ENCODE measurements around the gene NMNAT1.
"Not testable (repeated sequence)": the region's sequence is repeated elsewhere in the genome, so short reads cannot be mapped to it uniquely, and the experiment has no call there.

Gene NMNAT1

DNA sequence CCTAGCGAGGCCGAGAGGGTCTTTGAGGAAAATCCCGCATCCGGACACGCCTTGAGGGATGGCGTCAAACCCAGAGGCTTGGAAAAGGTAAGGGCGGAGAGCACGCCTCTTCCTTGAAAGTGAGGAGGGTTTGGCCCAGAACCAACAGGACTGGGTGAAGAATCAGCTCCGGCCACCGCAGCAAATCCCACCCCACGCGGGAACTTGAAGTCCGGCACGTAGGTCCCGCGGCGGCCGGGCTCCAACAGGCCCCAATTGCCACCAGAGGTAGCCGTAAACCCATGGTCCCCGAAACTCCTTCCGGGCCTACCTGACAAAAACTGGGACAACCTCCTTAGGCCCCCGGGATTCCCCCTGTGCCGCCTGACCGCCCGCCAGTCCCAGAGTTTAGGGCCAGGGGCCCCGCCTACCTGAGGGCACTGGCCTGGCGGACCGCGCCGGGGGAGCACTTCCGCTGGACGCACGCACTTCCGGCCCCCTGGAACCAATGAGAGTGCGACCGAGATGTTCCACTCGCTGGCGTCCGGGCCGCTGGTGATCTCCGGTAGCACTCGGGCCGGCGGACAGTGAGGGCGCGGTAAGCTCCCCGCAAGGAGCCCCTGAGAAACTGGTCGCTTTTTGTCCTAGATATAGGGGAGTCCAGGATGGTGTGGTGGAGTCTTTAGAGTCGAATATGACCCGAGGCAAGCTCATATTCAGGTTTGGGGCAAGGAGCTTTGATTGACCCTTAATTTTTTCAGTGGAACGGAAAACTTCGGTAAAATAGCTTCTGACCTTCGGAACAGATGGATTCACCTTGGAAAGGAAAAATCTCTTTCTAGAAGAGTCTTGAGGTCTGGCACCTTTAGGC is at the start of gene NMNAT1, which contains the start of gene LZIC:
NMNAT1 (plus strand) TSS at position 537 of the 850 bp plus-strand sequence. CDS start 28,599 bp downstream, outside the sequence.
LZIC (minus strand) TSS at position 453 of the 850 bp plus-strand sequence. CDS start 6,772 bp downstream, outside the sequence.
- DNase-seq = peak; percentile 54 to 86

DNA sequence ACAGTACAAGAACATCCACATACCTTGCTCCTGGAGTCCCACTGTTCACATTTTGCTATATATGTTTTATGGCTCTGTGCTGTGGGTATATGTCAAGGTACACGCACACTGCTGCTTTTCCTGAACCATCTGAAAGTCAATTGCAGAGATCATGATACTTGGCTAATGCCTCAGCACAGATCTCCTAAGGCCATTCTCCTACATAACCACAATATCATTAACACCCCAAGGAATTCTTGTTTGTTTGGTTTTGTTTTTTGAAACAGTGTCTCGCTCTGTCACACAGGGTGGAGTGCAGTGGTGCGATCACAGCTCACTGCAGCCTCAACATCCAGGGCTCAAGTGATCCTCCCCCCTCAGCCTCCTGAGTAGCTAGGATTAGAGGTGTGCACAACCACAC is 49.2 kb upstream of the NMNAT1 start:
- peak in 1 of 2 experiments; percentile 26 for DNase-seq

- DNase-seq = no peak
Measured at GRCh38 chr1:9900142-9901043, 42.9 kb upstream of the NMNAT1 start.

DNA sequence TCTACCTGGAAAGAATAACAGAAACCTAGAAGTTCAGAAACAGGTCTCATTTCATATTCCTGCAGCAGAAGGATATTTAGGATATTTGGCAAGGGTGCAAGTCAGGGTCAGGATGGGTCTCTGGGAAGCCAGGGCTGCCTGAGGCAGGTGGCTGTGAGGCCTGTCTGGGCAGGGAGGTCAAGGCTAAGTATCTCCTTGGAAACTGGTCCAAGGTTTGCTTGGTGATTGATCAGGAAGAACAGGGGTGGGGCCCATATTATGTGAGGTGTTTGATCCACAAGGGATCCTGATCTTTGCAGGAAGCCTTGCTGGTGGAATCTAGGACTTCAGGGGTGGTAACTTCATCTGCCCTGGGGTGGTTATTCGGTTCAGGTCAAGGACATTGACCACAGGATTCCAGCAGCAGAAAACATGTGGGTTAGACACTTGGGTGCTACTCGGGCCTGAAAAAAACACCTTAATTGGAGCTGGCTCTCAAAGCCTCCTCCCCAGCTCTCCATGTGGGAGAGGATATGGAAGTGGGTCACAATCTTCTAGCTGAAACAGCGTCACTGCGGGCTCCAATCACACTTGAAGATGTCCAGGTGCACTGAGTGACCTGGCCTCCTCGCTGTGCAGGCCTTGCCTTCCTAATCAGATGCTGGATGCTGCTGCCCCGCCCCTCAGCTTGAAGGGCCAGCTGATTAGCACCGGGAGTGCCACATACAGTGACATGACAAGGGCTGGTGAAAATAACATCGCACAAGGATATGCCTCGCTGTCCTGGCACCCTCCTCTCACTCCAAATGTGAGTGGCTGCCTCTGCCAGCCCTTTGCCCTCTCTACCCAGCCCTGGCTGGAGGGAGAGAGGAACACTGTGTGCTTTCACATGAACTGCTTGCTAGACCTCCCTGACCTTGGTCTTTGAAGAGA is 41.9 kb upstream of the NMNAT1 start:
- no peak for DNase-seq

- no peak for DNase-seq
Measured at GRCh38 chr1:9902060-9902452, 41.2 kb upstream of the NMNAT1 start.

- no peak for DNase-seq
Measured at GRCh38 chr1:9903801-9904527, 39.3 kb upstream of the NMNAT1 start.

DNA sequence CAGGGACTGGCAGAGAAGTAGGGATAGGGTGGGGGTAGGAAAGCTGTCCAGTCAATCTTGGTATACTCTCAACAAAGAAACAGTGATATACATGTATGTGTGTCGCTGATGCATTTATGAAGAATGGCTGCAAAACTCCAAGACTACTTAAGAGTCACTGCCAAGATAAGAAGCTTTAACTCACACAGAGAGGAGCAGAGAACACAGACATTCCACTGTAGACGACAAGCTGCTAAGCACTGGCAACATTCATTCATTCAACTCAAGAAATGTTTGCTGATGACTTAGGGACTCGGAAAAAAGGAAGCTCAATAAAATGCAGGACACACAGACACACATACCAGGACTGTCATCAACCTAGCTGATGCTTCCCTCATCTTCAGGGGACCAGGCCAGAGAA is 38.7 kb upstream of the NMNAT1 start:
- DNase-seq = no peak

GRCh38 chr1:9905010-9905409 is 38.3 kb upstream of the NMNAT1 start:
- no peak for DNase-seq

- DNase-seq = no peak
Measured at GRCh38 chr1:9906466-9906865, 36.8 kb upstream of the NMNAT1 start.

GRCh38 chr1:9907441-9907840 is 35.8 kb upstream of the NMNAT1 start:
- DNase-seq = no peak

GRCh38 chr1:9908871-9909233 is 34.4 kb upstream of the NMNAT1 start:
- DNase-seq = no peak

DNA sequence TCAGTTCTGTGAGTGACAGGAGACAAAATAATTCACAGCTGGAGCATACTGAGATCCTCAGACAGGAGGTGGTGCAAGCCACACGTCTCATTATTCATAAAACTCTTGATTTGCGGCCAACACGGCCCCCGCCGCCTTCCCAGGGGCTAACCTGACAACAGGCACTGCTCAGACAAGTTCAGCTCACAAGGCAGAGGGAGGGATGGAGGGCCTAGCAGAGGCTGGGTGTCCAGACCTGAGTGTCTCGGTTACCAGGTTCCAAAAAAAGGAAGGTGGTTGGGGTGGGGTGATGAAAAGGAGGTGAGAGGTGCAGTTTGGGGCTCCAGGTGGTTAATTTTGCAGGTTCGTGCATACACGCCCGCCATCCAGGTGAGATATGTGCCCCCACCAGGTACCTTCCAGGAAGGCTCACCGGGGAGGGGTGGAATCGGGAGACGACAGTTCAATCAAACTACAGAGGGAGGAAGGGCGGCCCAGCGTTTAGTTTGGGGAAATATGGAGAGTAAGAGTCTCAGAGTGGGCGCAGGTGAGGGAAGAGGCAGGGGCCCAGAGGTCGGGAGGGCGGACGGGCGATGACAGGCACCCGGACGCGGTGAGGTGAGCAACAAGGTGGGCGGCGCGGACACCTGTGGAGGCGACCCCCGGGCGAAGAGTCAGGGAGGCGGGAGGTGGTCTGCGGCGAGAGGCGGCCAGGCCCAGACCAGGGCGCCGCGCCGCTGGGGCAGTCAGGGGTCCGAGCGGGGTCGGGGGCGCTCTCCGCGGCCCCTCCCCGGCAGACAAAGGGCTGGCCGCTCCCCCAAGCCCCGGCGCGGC is 33.8 kb upstream of the NMNAT1 start:
- DNase-seq = no peak

DNA sequence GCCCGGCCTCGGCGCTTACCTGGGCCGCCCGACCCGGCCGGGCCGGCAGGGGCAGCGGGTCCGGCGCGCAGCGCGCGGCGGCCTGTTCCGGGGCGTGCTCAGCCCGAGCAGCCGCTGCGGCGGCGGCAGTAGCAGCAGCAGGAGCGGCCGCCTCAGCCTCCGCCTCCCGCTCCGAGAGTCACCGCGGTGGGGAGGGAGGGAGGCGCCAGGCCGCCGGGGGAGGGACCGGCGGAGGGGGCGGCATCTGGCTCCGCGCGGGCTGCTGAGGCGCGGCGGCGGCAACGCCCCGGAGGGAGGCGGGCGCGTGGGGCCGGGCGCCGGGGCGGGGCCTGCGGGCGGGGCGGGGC is 33.2 kb upstream of the NMNAT1 start, which contains the start of gene CTNNBIP1:
CTNNBIP1 (minus strand) TSS at position 194 of the 347 bp plus-strand sequence. CDS start 38,205 bp downstream, outside the sequence.
- no peak for DNase-seq

- peak; percentile 83 to 93 for DNase-seq
Measured at GRCh38 chr1:9910423-9911178, 32.7 kb upstream of the NMNAT1 start.

- DNase-seq = no peak
Measured at GRCh38 chr1:9912264-9912936, 30.9 kb upstream of the NMNAT1 start.

DNA sequence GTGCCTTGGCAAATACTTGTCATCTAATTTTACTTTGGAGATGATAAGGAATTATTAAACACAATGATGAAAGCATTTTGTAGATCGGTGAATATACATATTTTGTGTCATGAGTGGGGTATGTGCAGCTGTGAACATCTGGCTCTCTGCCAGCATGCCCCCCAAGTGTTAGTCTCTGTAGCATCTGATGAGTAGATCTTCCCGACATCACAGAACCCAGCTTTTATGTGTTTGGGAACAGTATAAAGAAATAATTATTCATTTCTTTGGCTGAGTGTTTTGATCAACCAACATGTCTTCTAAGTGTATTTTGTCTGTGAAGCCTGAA is 28.7 kb upstream of the NMNAT1 start:
- DNase-seq = no peak

GRCh38 chr1:9916452-9916851 is 26.8 kb upstream of the NMNAT1 start:
- no peak for DNase-seq

DNA sequence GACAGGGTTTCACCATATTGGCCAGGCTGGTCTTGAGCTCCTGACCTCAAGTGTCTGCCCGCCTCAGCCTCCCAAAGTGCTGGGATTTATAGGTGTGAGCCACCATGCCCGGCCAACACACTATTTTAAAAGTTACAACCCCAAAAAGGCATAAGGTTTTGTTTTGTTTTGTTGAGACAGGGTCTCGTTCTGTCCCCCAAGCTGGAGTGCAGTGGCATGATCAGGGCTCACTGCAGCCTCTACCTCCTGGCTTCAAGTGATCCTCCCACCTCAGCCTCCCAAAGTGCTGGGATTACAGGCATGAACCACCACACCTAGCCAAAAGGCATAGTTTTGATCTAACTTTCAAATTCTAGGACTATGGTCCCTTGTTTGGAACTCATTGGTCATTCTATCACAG is 25.8 kb upstream of the NMNAT1 start:
- DNase-seq = not testable (repeated sequence)

- DNase-seq = no peak
Measured at GRCh38 chr1:9917901-9918300, 25.4 kb upstream of the NMNAT1 start.

DNA sequence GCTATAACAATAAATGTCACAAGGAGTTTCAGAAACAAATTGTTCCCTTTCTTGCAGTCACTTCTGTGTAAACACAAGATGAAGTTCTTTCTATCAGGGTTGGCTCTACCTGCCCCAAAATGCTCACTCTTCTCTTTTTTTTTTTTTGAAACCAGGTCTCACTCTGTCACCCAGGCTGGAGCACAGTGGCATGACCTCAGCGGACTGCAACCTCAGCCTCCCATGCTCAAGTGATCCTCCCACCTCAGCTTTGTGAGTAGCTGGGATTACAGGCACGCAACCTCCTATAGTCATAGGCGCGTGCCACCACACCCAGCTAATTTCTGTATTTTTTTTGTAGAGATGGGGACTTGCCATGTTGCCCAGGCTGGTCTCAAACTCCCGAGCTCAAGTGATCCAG is 22.7 kb upstream of the NMNAT1 start:
- DNase-seq = no peak
